Measurements from ENCODE around the gene SPACDR. TPM values are rescaled to one million over a fixed set of nuclear protein-coding genes. Genes with fewer than 3 reads are reported as not detected.
A peak's percentile ranks its signal among the peaks of the same experiment; 100 is the strongest.

Gene SPACDR
- total and polyA plus RNA-seq, 9 of the 15 experiments (the other 6 are each of a cell fraction or from before 2014, with no cell fraction given) = 0.07 to 0.55 (median 0.14) TPM; not detected in 1

- TF ChIP-seq ZNF830 (CRISPR knock-in tag; IDR thresholded peaks at IDR 0.05) (peak; percentile 95), RBM14 (IDR thresholded peaks at IDR 0.05; ENCODE audit: borderline replicate concordance, insufficient read depth, low read depth, low read length) (peak; percentile 96; the same call in 1 of the 2 replicates), SMAD3 (CRISPR knock-in tag; conservative IDR thresholded peaks at IDR 0.05) (peak; percentile 77), ZC3H4 (CRISPR knock-in tag; IDR thresholded peaks at IDR 0.05; ENCODE audit: borderline replicate concordance) (peak; percentile 21; the same call in 1 of the 2 replicates), AFF4 (CRISPR knock-in tag; IDR thresholded peaks at IDR 0.05) (peak; percentile 6; the same call in 1 of the 2 replicates), NR1H2 (CRISPR knock-in tag; IDR thresholded peaks at IDR 0.05) (0 out of 2 replicates have a peak, but pooled peaks have one; percentile 28), MAZ (CRISPR knock-in tag; conservative IDR thresholded peaks at IDR 0.05 in 1 of 2, IDR thresholded peaks at IDR 0.05 in 1 of 2) (peak; percentile 76 to 88), ZNF764 (CRISPR knock-in tag; IDR thresholded peaks at IDR 0.05; ENCODE audit: low read depth) (no peak), KLF16 (IDR thresholded peaks at IDR 0.05) (peak; percentile 63; the same call in 1 of the 2 replicates), ZFX (CRISPR knock-in tag; IDR thresholded peaks at IDR 0.05) (peak; percentile 78), TEAD4 (IDR thresholded peaks at IDR 0.05; ENCODE audit: low read length) (no peak; the same call in 1 of the 2 replicates), TEAD4 (CRISPR knock-in tag; IDR thresholded peaks at IDR 0.05; ENCODE audit: borderline replicate concordance) (0 out of 2 replicates have a peak, but pooled peaks have one; percentile 40), ETS2 (tag; IDR thresholded peaks at IDR 0.05; ENCODE audit: borderline replicate concordance, poor library complexity, severe bottlenecking) (peak; percentile 29)
- TF ChIP-seq, protein P1, sequence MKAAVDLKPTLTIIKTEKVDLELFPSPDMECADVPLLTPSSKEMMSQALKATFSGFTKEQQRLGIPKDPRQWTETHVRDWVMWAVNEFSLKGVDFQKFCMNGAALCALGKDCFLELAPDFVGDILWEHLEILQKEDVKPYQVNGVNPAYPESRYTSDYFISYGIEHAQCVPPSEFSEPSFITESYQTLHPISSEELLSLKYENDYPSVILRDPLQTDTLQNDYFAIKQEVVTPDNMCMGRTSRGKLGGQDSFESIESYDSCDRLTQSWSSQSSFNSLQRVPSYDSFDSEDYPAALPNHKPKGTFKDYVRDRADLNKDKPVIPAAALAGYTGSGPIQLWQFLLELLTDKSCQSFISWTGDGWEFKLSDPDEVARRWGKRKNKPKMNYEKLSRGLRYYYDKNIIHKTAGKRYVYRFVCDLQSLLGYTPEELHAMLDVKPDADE (conservative IDR thresholded peaks at IDR 0.05; ENCODE audit: control insufficient read depth, low read depth, low read length) = peak; percentile 79; the same call in 1 of the 2 replicates
- TF ChIP-seq, protein P2, sequence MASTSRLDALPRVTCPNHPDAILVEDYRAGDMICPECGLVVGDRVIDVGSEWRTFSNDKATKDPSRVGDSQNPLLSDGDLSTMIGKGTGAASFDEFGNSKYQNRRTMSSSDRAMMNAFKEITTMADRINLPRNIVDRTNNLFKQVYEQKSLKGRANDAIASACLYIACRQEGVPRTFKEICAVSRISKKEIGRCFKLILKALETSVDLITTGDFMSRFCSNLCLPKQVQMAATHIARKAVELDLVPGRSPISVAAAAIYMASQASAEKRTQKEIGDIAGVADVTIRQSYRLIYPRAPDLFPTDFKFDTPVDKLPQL (IDR thresholded peaks at IDR 0.05; ENCODE audit: extremely low read depth, insufficient read length) = no peak
- TF ChIP-seq, protein P3, sequence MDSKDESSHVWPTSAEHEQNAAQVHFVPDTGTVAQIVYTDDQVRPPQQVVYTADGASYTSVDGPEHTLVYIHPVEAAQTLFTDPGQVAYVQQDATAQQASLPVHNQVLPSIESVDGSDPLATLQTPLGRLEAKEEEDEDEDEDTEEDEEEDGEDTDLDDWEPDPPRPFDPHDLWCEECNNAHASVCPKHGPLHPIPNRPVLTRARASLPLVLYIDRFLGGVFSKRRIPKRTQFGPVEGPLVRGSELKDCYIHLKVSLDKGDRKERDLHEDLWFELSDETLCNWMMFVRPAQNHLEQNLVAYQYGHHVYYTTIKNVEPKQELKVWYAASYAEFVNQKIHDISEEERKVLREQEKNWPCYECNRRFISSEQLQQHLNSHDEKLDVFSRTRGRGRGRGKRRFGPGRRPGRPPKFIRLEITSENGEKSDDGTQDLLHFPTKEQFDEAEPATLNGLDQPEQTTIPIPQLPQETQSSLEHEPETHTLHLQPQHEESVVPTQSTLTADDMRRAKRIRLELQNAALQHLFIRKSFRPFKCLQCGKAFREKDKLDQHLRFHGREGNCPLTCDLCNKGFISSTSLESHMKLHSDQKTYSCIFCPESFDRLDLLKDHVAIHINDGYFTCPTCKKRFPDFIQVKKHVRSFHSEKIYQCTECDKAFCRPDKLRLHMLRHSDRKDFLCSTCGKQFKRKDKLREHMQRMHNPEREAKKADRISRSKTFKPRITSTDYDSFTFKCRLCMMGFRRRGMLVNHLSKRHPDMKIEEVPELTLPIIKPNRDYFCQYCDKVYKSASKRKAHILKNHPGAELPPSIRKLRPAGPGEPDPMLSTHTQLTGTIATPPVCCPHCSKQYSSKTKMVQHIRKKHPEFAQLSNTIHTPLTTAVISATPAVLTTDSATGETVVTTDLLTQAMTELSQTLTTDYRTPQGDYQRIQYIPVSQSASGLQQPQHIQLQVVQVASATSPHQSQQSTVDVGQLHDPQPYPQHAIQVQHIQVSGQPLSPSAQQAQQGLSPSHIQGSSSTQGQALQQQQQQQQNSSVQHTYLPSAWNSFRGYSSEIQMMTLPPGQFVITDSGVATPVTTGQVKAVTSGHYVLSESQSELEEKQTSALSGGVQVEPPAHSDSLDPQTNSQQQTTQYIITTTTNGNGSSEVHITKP (IDR thresholded peaks at IDR 0.05; ENCODE audit: partially characterized antibody) = peak; percentile 32
Observed at GRCh38 chr7:100429637-100430492, 34.2 kb downstream of the SPACDR start, which contains the start of gene MEPCE (continued).

All from K562 (cell line).